Transverse colon (tissue), 4 donors: ENCODE results near the gene ZNF335. TPM values are rescaled to one million over a fixed set of nuclear protein-coding genes. Genes with fewer than 3 reads are reported as not detected.

Experiments
- DNase-seq: peaks from one replicate; pipeline ENCODE4 v3.0.0-alpha.2; 2019
- H3K27ac ChIP-seq, 4 donors: fragments of 200-600 bp; sonication (generic); 2 replicates each; pipeline ENCODE4 v1.5.1; 2016 to 2018; ENCODE audit warnings: inconsistent platforms in 4 of 4
- H3K27me3 ChIP-seq: fragments of 200-600 bp; sonication (generic); 2 replicates; pipeline ENCODE4 v1.5.1; 2017; ENCODE audit warnings: inconsistent platforms
- H3K36me3 ChIP-seq, 4 donors: fragments of 200-600 bp; sonication (generic); 2 replicates each; pipeline ENCODE4 v1.5.1; 2017 to 2019; ENCODE audit warnings: inconsistent platforms in 4 of 4
- H3K4me1 ChIP-seq, 4 donors: fragments of 200-600 bp; sonication (generic); 2 replicates each; pipeline ENCODE4 v1.5.1; 2017 to 2020; ENCODE audit warnings: inconsistent platforms in 4 of 4
- H3K4me3 ChIP-seq, 4 donors: fragments of 200-600 bp; sonication (generic); 1 replicate in 1 of 4; 2 replicates in 3 of 4; pipeline versions ENCODE4 v1.5.1 to v1.6.1; 2017 to 2019; ENCODE audit warnings: inconsistent platforms in 4 of 4
- H3K9me3 ChIP-seq, 2 donors: fragments of 200-600 bp; sonication (generic); 2 replicates each; pipeline ENCODE4 v1.5.1; 2017 to 2019; ENCODE audit warnings: inconsistent platforms in 2 of 2
- EP300 ChIP-seq: sonication (generic); formaldehyde crosslinking; IDR thresholded peaks from one replicate; pipeline ENCODE4 v1.6.1; 2017; ENCODE audit warnings: antibody characterized with exemption, low read depth
- POLR2A ChIP-seq: fragments of 450-650 bp; IDR thresholded peaks from one replicate; pipeline ENCODE4 v1.6.1; 2016; ENCODE audit warnings: antibody characterized with exemption, mild to moderate bottlenecking, moderate library complexity
- POLR2AphosphoS5 ChIP-seq, 3 donors: sonication (generic); formaldehyde crosslinking; IDR thresholded peaks; one replicate each; pipeline ENCODE4 v1.6.1; 2016; ENCODE audit warnings: antibody characterized with exemption in 3 of 3
- WGBS, 2 donors: methylation state at CpG; one replicate each; pipeline ENCODE4 v1.1.5; 2018; ENCODE audit warnings: low coverage in 1 of 2; 5-methylcytosine and 5-hydroxymethylcytosine counted together
- in situ Hi-C, 4 donors: fragments of 200-750 bp; cut with MboI; loops; one replicate each; pipeline versions ENCODE4 v1.15.0 to v1.15.1; 2017; ENCODE audit warnings: low sequenced_read_pairs in 3 of 4, low pct_ligation_motif_present in 1 of 4, low pct_unique_long_range_greater_than_20kb in 1 of 4
- intact Hi-C: fragments of 100-400 bp; cut with DNase I; formaldehyde crosslinking; loops from one replicate; pipeline ENCODE4 v1.15.1; 2023; ENCODE audit warnings: low total_unique reads
- total RNA-seq, 4 donors: library from RNA; depleted of rRNA; stranded (reverse); fragments of >200 nt; gene quantifications; one replicate each; pipeline ENCODE4 v1.1.0, GENCODE V29; 2016
- TF ChIP-seq, protein P1 (sequence below), 5 experiments: fragments of 200-600 bp in 3 of 5; fragments of 450-650 bp in 2 of 5; sonication (generic) in 3 of 5; IDR thresholded peaks; 1 replicate in 2 of 5; 2 replicates in 3 of 5; pipeline ENCODE4 v1.5.1; 2016 to 2017; ENCODE audit warnings: antibody characterized with exemption in 5 of 5, inconsistent platforms in 3 of 5, mild to moderate bottlenecking in 2 of 5, moderate library complexity in 1 of 5

The ZNF335 gene
- total RNA-seq, 4 donors from 2014 or later: 27.0 to 80.0 (median 32.4) TPM

GRCh38 chr20:45953672-45954071, 18.3 kb downstream of the ZNF335 start:
- no peak for DNase-seq
- Histone ChIP-seq H3K9me3 (no peaks in the 10 kb centered on the region), H3K36me3 (peaks cover 0 to 27% (median 12%) of the 10 kb centered on the region in 4 donors), H3K27me3 (no peaks in the 10 kb centered on the region), H3K4me3 (no peak overlapping the region), H3K27ac (no peak overlapping the region), H3K4me1 (no peaks in the 10 kb centered on the region)
- intact Hi-C loops (loop anchor here (10.0 kb wide), 1 partner anchor 149 kb away; no protein-coding TSS in a partner anchor), in situ Hi-C loops (loop anchor here in 1 of 4 donors (25.0 kb wide), 1 partner anchor 141 kb away; the partner anchor contains the start of gene UBE2C)
- WGBS, 2 donors: 96% methylated on average over 8 of the region's 9 CpGs; no CpG with 5 or more reads in 1 of the 2 donors
- no peak for TF ChIP-seq EP300
- TF ChIP-seq, protein P1, sequence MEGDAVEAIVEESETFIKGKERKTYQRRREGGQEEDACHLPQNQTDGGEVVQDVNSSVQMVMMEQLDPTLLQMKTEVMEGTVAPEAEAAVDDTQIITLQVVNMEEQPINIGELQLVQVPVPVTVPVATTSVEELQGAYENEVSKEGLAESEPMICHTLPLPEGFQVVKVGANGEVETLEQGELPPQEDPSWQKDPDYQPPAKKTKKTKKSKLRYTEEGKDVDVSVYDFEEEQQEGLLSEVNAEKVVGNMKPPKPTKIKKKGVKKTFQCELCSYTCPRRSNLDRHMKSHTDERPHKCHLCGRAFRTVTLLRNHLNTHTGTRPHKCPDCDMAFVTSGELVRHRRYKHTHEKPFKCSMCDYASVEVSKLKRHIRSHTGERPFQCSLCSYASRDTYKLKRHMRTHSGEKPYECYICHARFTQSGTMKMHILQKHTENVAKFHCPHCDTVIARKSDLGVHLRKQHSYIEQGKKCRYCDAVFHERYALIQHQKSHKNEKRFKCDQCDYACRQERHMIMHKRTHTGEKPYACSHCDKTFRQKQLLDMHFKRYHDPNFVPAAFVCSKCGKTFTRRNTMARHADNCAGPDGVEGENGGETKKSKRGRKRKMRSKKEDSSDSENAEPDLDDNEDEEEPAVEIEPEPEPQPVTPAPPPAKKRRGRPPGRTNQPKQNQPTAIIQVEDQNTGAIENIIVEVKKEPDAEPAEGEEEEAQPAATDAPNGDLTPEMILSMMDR (IDR thresholded peaks at IDR 0.05): no peak
- TF ChIP-seq POLR2A: no peak
- no peak for TF ChIP-seq POLR2AphosphoS5 (IDR thresholded peaks at IDR 0.05)

DNA sequence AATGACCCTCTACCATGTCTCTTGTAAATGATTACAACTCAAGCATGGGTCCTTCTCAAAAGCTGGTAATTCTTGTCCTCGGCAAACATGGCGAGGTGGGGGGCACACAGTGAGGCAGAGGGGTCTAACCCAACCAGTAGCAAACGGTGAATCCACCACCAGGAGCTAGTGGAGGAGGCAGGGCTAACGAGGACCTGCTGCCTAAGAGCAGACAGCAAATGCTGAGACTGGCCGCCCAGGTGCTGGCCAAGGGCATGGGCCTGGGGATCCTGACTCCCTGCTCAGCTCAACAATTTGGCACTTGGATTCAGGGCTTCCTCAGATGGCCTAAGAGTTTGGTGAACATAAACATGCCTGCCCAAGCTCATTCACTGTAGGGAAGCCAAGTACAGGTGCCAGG, 19.1 kb downstream of the ZNF335 start:
- DNase-seq: no peak
- WGBS, 2 donors: 89% methylated on average over 5 of the region's 5 CpGs; no CpG with 5 or more reads in 1 of the 2 donors
- Histone ChIP-seq H3K27me3 (no peaks in the 10 kb centered on the region), H3K9me3 (no peaks in the 10 kb centered on the region), H3K27ac (no peak overlapping the region), H3K4me3 (no peak overlapping the region), H3K36me3 (peaks cover 0 to 26% (median 8%) of the 10 kb centered on the region in 4 donors), H3K4me1 (no peaks in the 10 kb centered on the region)
- in situ Hi-C loops: loop anchor here in 1 of 4 donors (25.0 kb wide), 1 partner anchor 141 kb away; the partner anchor contains the start of gene UBE2C
- no peak for TF ChIP-seq EP300
- TF ChIP-seq, protein P1 (IDR thresholded peaks at IDR 0.05): no peak
- no peak for TF ChIP-seq POLR2A
- no peak for TF ChIP-seq POLR2AphosphoS5 (IDR thresholded peaks at IDR 0.05)
- intact Hi-C loops: loop anchor here (10.0 kb wide), 1 partner anchor 148 kb away; no protein-coding TSS in a partner anchor

DNA sequence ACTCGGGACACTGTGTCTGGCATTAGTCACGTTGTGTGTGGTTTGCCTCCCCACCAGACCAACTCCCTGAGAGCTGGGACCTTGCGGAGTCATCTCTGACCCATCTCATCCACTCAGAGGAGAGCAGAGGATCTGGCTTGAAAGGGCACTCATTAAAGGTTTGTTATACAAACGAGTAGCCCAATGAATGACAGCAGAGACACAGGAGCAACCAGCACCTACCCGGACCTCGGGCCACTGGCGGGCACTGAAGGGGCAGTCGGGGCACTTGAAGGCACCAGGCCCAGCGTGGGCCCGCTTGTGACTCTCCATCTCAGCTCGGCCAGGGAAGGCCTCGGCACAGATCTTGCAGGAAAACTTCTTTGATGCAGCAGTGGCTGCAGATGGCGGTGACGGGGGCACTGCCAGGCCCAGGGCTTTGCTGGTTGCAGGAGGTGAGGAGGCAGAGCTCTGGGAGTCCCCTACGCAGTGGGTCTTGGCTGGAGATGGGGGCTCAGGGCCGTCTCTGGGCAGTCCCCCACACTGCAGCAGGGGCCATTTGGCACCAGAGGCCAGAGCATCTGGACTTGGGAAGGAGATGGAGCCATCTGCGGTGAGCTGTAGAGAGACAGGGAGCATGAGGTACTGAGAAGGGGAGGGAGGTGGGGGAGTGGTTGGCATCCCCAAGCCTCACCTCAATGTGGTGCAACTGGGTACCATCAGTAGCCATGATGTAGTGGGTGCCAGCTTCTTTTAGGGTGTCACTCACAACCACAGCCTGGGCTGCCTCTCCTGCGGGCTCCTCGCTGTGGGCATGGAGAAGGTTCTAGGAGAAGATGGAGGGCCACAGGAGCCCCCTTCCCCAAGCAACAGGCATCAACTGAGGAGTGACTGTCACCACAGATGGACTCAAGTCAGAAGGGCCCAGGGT, 19.8 kb downstream of the ZNF335 start:
- H3K27me3 ChIP-seq: no peaks in the 10 kb centered on the region
- H3K9me3 ChIP-seq: no peaks in the 10 kb centered on the region
- H3K27ac ChIP-seq: no peak overlapping the region
- no peak overlapping the region for H3K4me3 ChIP-seq
- in situ Hi-C loops (loop anchor here in 1 of 4 donors (25.0 kb wide), 1 partner anchor 140 kb away; the partner anchor contains the start of gene UBE2C), intact Hi-C loops (loop anchor here (10.0 kb wide), 1 partner anchor 147 kb away; no protein-coding TSS in a partner anchor)
- WGBS, 2 donors: 91% methylated on average over 19 of the region's 19 CpGs; no CpG with 5 or more reads in 1 of the 2 donors
- TF ChIP-seq POLR2AphosphoS5 (IDR thresholded peaks at IDR 0.05) (no peak), EP300 (no peak), POLR2A (no peak)
- TF ChIP-seq, protein P1 (IDR thresholded peaks at IDR 0.05): no peak
- H3K4me1 ChIP-seq: peaks cover 0 to 2% (median 0%) of the 10 kb centered on the region in 4 donors
- no peak for DNase-seq
- H3K36me3 ChIP-seq: peaks cover 0 to 28% (median 8%) of the 10 kb centered on the region in 4 donors

DNA sequence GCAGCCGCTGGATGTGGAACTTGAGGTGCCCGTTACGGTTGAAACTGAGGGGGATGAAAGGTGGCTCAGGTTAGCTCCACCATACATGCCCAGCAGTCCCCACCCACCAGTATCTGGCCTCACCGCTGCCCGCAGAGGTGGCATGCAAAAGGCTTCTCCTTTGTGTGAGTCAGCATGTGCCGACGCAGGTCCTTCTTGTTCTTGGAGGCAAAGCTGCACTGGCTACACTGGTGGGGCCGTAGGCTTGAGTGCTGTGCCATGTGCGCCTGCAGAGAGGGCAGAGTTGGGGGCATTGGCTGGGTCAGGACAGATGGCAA, 21.7 kb downstream of the ZNF335 start:
- intact Hi-C loops (loop anchor here (10.0 kb wide), 1 partner anchor 145 kb away; no protein-coding TSS in a partner anchor), in situ Hi-C loops (loop anchor here in 1 of 4 donors (25.0 kb wide), 1 partner anchor 138 kb away; the partner anchor contains the start of gene UBE2C)
- no peak overlapping the region for H3K4me3 ChIP-seq
- H3K36me3 ChIP-seq: peaks cover 0 to 41% (median 12%) of the 10 kb centered on the region in 4 donors
- no peaks in the 10 kb centered on the region for H3K9me3 ChIP-seq
- 90% methylated on average over 9 of the region's 9 CpGs; no CpG with 5 or more reads in 1 of the 2 donors for WGBS, 2 donors
- no peak for TF ChIP-seq EP300
- no peak for TF ChIP-seq POLR2A
- TF ChIP-seq POLR2AphosphoS5 (IDR thresholded peaks at IDR 0.05): no peak
- TF ChIP-seq, protein P1 (IDR thresholded peaks at IDR 0.05): no peak
- no peaks in the 10 kb centered on the region for H3K27me3 ChIP-seq
- DNase-seq: no peak
- H3K4me1 ChIP-seq: peaks cover 0 to 14% (median 0%) of the 10 kb centered on the region in 4 donors
- no peak overlapping the region for H3K27ac ChIP-seq
